ENCODE results near the gene SERPIND1.
"Not testable (repeated sequence)": the region's sequence is repeated elsewhere in the genome, so short reads cannot be mapped to it uniquely, and the experiment has no call there.

The SERPIND1 gene

GRCh38 chr22:20822240-20822639, 48.3 kb downstream of the SERPIND1 start:
- in situ Hi-C loops (cut with MboI; ENCODE audit: low sequenced_read_pairs, unreplicated experiment) = no loop called here

DNA sequence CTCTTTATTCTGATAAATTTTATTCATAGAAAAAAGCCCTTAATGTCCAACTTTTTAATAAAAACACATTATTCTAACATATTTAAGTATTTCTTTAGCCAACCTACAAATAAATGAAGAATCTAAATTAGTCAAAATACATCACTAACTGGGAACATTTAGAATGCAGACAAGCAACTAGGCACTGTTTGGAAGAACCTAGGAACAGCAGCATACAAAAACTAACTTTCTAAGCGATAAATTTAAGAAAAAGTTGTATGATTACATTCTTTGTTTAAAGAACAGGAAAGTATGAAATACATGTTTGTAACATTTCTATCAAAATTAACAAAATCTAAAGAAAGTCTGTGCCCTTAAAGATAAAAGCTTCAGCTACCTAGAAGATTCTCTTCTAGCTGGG, 49.4 kb downstream of the SERPIND1 start:
- DNase-seq (ENCODE audit: low spot score) = no peak
- TF ChIP-seq CTCF (IDR thresholded peaks at IDR 0.05; ENCODE audit: borderline replicate concordance, control extremely low read depth, extremely low read depth, insufficient read depth, missing control alignments) = no peak
- in situ Hi-C loops (cut with MboI; ENCODE audit: low sequenced_read_pairs, unreplicated experiment) = no loop called here

More at GRCh38 chr22:20822240-20822639, 48.3 kb downstream of the SERPIND1 start:
- TF ChIP-seq CTCF (IDR thresholded peaks at IDR 0.05; ENCODE audit: borderline replicate concordance, control extremely low read depth, extremely low read depth, insufficient read depth, missing control alignments) = no peak
- DNase-seq (ENCODE audit: low spot score) = no peak

- DNase-seq (ENCODE audit: low spot score); in situ Hi-C loops (cut with MboI; ENCODE audit: low sequenced_read_pairs, unreplicated experiment): not testable (repeated sequence)
These were observed 51.3 kb downstream of the SERPIND1 start for GRCh38 chr22:20825216-20825615.

DNA sequence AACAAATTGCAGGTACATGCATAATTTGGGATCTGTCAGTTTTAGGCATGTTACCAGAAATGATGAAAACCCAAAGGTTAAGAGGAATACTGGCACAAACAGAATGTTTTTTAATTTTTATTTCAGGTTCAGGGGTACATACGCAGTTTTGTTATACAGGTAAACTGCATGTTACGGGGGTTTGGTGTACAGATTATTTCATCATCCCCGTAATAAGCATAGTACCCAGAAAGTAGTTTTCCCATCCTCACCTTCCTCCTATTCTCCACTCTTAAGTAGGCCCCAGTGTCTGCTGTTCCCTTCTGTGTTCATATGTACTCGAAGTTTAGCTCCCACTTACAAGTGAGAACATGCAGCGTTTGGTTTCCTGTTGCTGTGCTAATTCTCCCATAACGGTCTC, 51.7 kb downstream of the SERPIND1 start:
- no peak for TF ChIP-seq CTCF (IDR thresholded peaks at IDR 0.05; ENCODE audit: borderline replicate concordance, control extremely low read depth, extremely low read depth, insufficient read depth, missing control alignments)
- no peak for DNase-seq (ENCODE audit: low spot score)
- in situ Hi-C loops (cut with MboI; ENCODE audit: low sequenced_read_pairs, unreplicated experiment) = no loop called here

- DNase-seq (ENCODE audit: low spot score); in situ Hi-C loops (cut with MboI; ENCODE audit: low sequenced_read_pairs, unreplicated experiment): not testable (repeated sequence)
These were observed 52.6 kb downstream of the SERPIND1 start for GRCh38 chr22:20826373-20827152.

- in situ Hi-C loops (cut with MboI; ENCODE audit: low sequenced_read_pairs, unreplicated experiment) = no loop called here
- no peak for DNase-seq (ENCODE audit: low spot score)
- no peak for TF ChIP-seq CTCF (IDR thresholded peaks at IDR 0.05; ENCODE audit: borderline replicate concordance, control extremely low read depth, extremely low read depth, insufficient read depth, missing control alignments)
These were observed 55.7 kb downstream of the SERPIND1 start for GRCh38 chr22:20829491-20830134.

GRCh38 chr22:20833225-20833665, 59.3 kb downstream of the SERPIND1 start:
- no peak for DNase-seq (ENCODE audit: low spot score)
- in situ Hi-C loops (cut with MboI; ENCODE audit: low sequenced_read_pairs, unreplicated experiment) = no loop called here
- no peak for TF ChIP-seq CTCF (IDR thresholded peaks at IDR 0.05; ENCODE audit: borderline replicate concordance, control extremely low read depth, extremely low read depth, insufficient read depth, missing control alignments)
